ENCODE data around the gene TBCE.

The TBCE gene

GRCh38 chr1:235442788-235443429 lies 75.7 kb downstream of the TBCE start:
- H2AK5ac ChIP-seq (ENCODE audit: low read length) = no peak overlapping the region
- no peak overlapping the region for H4K8ac ChIP-seq (ENCODE audit: low read depth, low read length)
- H3K9ac ChIP-seq (ENCODE audit: low read length) = no peak overlapping the region
- H3K27me3 ChIP-seq (ENCODE audit: insufficient read depth, low read length) = no peaks in the 10 kb centered on the region
- no peak overlapping the region for H3K4me3 ChIP-seq (ENCODE audit: low read depth, low read length)
- H4K91ac ChIP-seq (ENCODE audit: low read depth, low read length) = peak overlapping the region; percentile 13
- H2BK12ac ChIP-seq (ENCODE audit: low read length) = peak overlapping the region; percentile 27
- H3K79me1 ChIP-seq (ENCODE audit: low read length) = no peaks in the 10 kb centered on the region
- H3K36me3 ChIP-seq (ENCODE audit: control insufficient read depth in 1 of 2, insufficient read depth in 2 of 2, low read length in 2 of 2) = peaks cover 21 to 23% of the 10 kb centered on the region in 2 experiments
- no peaks in the 10 kb centered on the region for H3K79me2 ChIP-seq (ENCODE audit: control insufficient read depth, insufficient read depth, low read length, poor library complexity)
- no peak overlapping the region for H3K23ac ChIP-seq (ENCODE audit: low read length)
- no peak overlapping the region for H3K18ac ChIP-seq (ENCODE audit: low read length)
- peak overlapping the region; percentile 17 for H3K14ac ChIP-seq (ENCODE audit: low read length)
- peaks cover 0 to 2% of the 10 kb centered on the region in 2 experiments for H3K4me1 ChIP-seq (ENCODE audit: control insufficient read depth in 1 of 2, insufficient read depth in 2 of 2, low read length in 2 of 2)
- peaks cover 2% of the 10 kb centered on the region for H3K9me3 ChIP-seq (ENCODE audit: insufficient read depth, low read depth, low read length)
- DNase-seq = peak in 1 of 2 donors; percentile 30
- no peak overlapping the region for H4K12ac ChIP-seq (ENCODE audit: low read depth, low read length)
- no peak overlapping the region for H3K27ac ChIP-seq (ENCODE audit: low read depth, low read length)
- no peak overlapping the region for H2AFZ ChIP-seq (ENCODE audit: insufficient read depth, low read length, poor library complexity)
- no peak overlapping the region for H2BK5ac ChIP-seq (ENCODE audit: low read depth, low read length, poor library complexity)
- no peak overlapping the region for H3K4ac ChIP-seq (ENCODE audit: low read depth, low read length)
- no CpG with 5 or more reads among the region's 9 CpGs for WGBS (ENCODE audit: extremely low coverage, insufficient coverage, insufficient read length)
- no peak overlapping the region for H2BK120ac ChIP-seq (ENCODE audit: insufficient read depth, low read length, poor library complexity)
- H3K4me2 ChIP-seq (ENCODE audit: low read length) = no peak overlapping the region

GRCh38 chr1:235448616-235449015 lies 81.4 kb downstream of the TBCE start:
- Histone ChIP-seq H4K91ac (ENCODE audit: low read depth, low read length) (no peak overlapping the region), H4K8ac (ENCODE audit: low read depth, low read length) (no peak overlapping the region), H2BK12ac (ENCODE audit: low read length) (no peak overlapping the region), H3K79me1 (ENCODE audit: low read length) (peaks cover 2% of the 10 kb centered on the region), H3K4me3 (ENCODE audit: low read depth, low read length) (no peak overlapping the region), H3K27me3 (ENCODE audit: insufficient read depth, low read length) (no peaks in the 10 kb centered on the region), H2BK5ac (ENCODE audit: low read depth, low read length, poor library complexity) (no peak overlapping the region), H2AFZ (ENCODE audit: insufficient read depth, low read length, poor library complexity) (no peak overlapping the region), H3K23ac (ENCODE audit: low read length) (no peak overlapping the region), H2AK5ac (ENCODE audit: low read length) (no peak overlapping the region), H3K4ac (ENCODE audit: low read depth, low read length) (no peak overlapping the region), H3K4me1 (ENCODE audit: control insufficient read depth in 1 of 2, insufficient read depth in 2 of 2, low read length in 2 of 2) (peaks cover 2 to 7% of the 10 kb centered on the region in 2 experiments), H3K9ac (ENCODE audit: low read length) (no peak overlapping the region), H3K14ac (ENCODE audit: low read length) (no peak overlapping the region), H4K12ac (ENCODE audit: low read depth, low read length) (no peak overlapping the region), H2BK120ac (ENCODE audit: insufficient read depth, low read length, poor library complexity) (no peak overlapping the region), H3K27ac (ENCODE audit: low read depth, low read length) (no peak overlapping the region), H3K4me2 (ENCODE audit: low read length) (no peak overlapping the region), H3K79me2 (ENCODE audit: control insufficient read depth, insufficient read depth, low read length, poor library complexity) (no peaks in the 10 kb centered on the region), H3K18ac (ENCODE audit: low read length) (no peak overlapping the region), H3K9me3 (ENCODE audit: insufficient read depth, low read depth, low read length) (peaks cover 2% of the 10 kb centered on the region), H3K36me3 (ENCODE audit: control insufficient read depth in 1 of 2, insufficient read depth in 2 of 2, low read length in 2 of 2) (peaks cover 17 to 23% of the 10 kb centered on the region in 2 experiments)
- no CpG with 5 or more reads among the region's 7 CpGs for WGBS (ENCODE audit: extremely low coverage, insufficient coverage, insufficient read length)
- DNase-seq = no peak

GRCh38 chr1:235450433-235450832 lies 83.2 kb downstream of the TBCE start:
- Histone ChIP-seq H3K23ac (ENCODE audit: low read length) (no peak overlapping the region), H2BK5ac (ENCODE audit: low read depth, low read length, poor library complexity) (no peak overlapping the region), H3K18ac (ENCODE audit: low read length) (no peak overlapping the region), H3K4me1 (ENCODE audit: control insufficient read depth in 1 of 2, insufficient read depth in 2 of 2, low read length in 2 of 2) (peaks cover 2 to 7% of the 10 kb centered on the region in 2 experiments), H3K36me3 (ENCODE audit: control insufficient read depth in 1 of 2, insufficient read depth in 2 of 2, low read length in 2 of 2) (peaks cover 18% of the 10 kb centered on the region in 2 experiments), H3K4me2 (ENCODE audit: low read length) (no peak overlapping the region), H3K9ac (ENCODE audit: low read length) (no peak overlapping the region), H2BK120ac (ENCODE audit: insufficient read depth, low read length, poor library complexity) (no peak overlapping the region), H4K12ac (ENCODE audit: low read depth, low read length) (no peak overlapping the region), H3K14ac (ENCODE audit: low read length) (no peak overlapping the region), H3K4me3 (ENCODE audit: low read depth, low read length) (no peak overlapping the region), H3K27me3 (ENCODE audit: insufficient read depth, low read length) (no peaks in the 10 kb centered on the region), H2BK12ac (ENCODE audit: low read length) (no peak overlapping the region), H3K9me3 (ENCODE audit: insufficient read depth, low read depth, low read length) (no peaks in the 10 kb centered on the region), H3K27ac (ENCODE audit: low read depth, low read length) (no peak overlapping the region), H3K79me1 (ENCODE audit: low read length) (peaks cover 2% of the 10 kb centered on the region), H4K8ac (ENCODE audit: low read depth, low read length) (no peak overlapping the region), H4K91ac (ENCODE audit: low read depth, low read length) (no peak overlapping the region), H2AK5ac (ENCODE audit: low read length) (no peak overlapping the region), H3K4ac (ENCODE audit: low read depth, low read length) (no peak overlapping the region), H3K79me2 (ENCODE audit: control insufficient read depth, insufficient read depth, low read length, poor library complexity) (no peaks in the 10 kb centered on the region), H2AFZ (ENCODE audit: insufficient read depth, low read length, poor library complexity) (no peak overlapping the region)
- no CpG with 5 or more reads among the region's 5 CpGs for WGBS (ENCODE audit: extremely low coverage, insufficient coverage, insufficient read length)
- DNase-seq = no peak

- Histone ChIP-seq H3K18ac (ENCODE audit: low read length) (peak overlapping the region; percentile 76), H3K27ac (ENCODE audit: low read depth, low read length) (no peak overlapping the region), H2AFZ (ENCODE audit: insufficient read depth, low read length, poor library complexity) (no peak overlapping the region), H4K8ac (ENCODE audit: low read depth, low read length) (peak overlapping the region; percentile 23), H3K4ac (ENCODE audit: low read depth, low read length) (no peak overlapping the region), H3K14ac (ENCODE audit: low read length) (no peak overlapping the region), H3K79me2 (ENCODE audit: control insufficient read depth, insufficient read depth, low read length, poor library complexity) (no peaks in the 10 kb centered on the region), H2BK12ac (ENCODE audit: low read length) (no peak overlapping the region), H3K36me3 (ENCODE audit: control insufficient read depth in 1 of 2, insufficient read depth in 2 of 2, low read length in 2 of 2) (peaks cover 13 to 15% of the 10 kb centered on the region in 2 experiments), H2AK5ac (ENCODE audit: low read length) (no peak overlapping the region), H4K91ac (ENCODE audit: low read depth, low read length) (no peak overlapping the region), H3K27me3 (ENCODE audit: insufficient read depth, low read length) (no peaks in the 10 kb centered on the region), H3K9ac (ENCODE audit: low read length) (no peak overlapping the region), H2BK5ac (ENCODE audit: low read depth, low read length, poor library complexity) (no peak overlapping the region), H3K9me3 (ENCODE audit: insufficient read depth, low read depth, low read length) (no peaks in the 10 kb centered on the region), H4K12ac (ENCODE audit: low read depth, low read length) (no peak overlapping the region), H3K4me2 (ENCODE audit: low read length) (no peak overlapping the region), H2BK120ac (ENCODE audit: insufficient read depth, low read length, poor library complexity) (peak overlapping the region; percentile 20), H3K23ac (ENCODE audit: low read length) (peak overlapping the region; percentile 47), H3K4me3 (ENCODE audit: low read depth, low read length) (no peak overlapping the region), H3K79me1 (ENCODE audit: low read length) (peaks cover 2% of the 10 kb centered on the region), H3K4me1 (ENCODE audit: control insufficient read depth in 1 of 2, insufficient read depth in 2 of 2, low read length in 2 of 2) (peaks cover 2 to 7% of the 10 kb centered on the region in 2 experiments)
- no CpG with 5 or more reads among the region's 2 CpGs for WGBS (ENCODE audit: extremely low coverage, insufficient coverage, insufficient read length)
- no peak for DNase-seq
Observed at GRCh38 chr1:235450886-235451483, 83.8 kb downstream of the TBCE start.
